ENCODE results near the gene FOXN3. TPM values are rescaled to one million over a fixed set of nuclear protein-coding genes. Genes with fewer than 3 reads are reported as not detected.

The FOXN3 gene
- total RNA-seq, 1 donor from 2014 or later: 134 TPM

DNA sequence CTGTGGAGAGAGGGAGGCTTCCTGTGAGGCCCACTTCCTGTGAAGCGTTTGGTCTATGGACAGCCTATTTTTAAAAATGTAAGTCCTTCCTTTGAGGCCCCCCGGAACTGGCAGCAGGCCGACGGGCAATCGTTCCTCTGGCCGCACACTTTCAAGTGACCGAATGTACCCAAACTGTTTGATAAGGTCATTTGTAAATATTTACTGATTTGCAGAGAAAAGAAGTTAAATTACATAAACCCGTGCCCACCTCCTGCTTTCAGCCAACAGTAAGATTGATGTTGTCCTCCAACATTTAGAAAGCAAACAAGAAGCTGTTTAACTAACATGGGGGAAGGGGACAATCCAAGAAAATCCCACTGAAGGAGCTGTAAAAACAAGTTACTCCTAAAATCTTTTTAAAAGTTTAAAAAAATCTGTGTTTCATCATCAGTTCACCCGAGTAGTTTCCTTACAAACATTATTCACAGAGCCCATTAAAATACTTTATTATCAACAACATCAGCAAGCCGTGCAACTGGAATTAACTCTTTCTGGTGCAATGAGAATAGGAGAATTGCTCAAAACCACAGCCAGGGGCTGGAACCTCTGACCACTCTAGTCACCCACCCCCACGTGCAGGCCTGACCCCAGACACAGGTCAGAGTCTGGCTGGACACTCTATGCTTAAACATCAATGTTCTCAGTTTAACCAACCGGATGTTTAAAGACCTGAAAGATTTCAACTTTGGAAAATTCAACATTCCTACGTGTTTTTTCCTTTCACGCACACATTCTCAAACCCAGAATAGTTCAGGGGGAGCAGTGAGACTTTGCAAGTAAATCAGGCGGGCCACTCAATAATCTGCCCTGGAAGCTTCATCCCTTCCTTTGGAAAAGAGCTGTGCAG is 65.3 kb downstream of the FOXN3 start:
- intact Hi-C loops (cut with micrococcal nuclease): no loop called here
- ATAC-seq (peak; percentile 20), DNase-seq (no peak)

DNA sequence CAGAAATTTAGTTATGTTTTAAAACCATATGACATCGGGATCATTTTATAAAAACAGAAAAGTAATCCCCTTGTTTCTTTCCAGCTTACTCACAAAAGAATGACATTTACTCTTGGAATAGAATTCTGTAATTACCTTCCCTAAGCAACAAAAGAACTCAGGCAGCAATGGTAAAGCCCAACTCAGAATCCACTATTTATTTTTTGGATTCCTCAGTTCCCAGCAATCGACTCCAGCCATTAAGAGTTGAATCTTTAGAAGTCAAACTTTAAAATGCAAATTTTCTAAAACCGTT is 65.9 kb downstream of the FOXN3 start:
- ATAC-seq: no peak
- intact Hi-C loops (cut with micrococcal nuclease): no loop called here
- DNase-seq: no peak

DNA sequence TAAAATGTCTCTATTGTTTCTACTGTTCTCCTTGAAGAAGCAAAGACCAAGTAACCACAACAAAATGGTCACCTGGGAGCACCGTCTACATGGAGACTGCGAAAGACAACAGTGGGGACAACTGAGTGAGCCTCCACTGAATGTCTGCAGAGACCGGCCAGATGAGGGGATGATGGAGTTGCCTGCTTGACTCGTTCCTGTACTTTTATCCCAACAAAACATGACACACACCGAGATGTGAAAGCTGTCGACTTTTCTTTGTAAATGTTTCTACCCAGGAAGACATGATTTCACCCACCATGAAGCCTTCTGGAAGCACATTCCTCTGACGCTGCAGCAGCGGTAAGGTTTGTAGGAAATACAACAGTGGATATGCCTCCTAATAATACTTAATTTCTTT is 66.9 kb downstream of the FOXN3 start:
- DNase-seq (no peak), ATAC-seq (no peak)
- intact Hi-C loops (cut with micrococcal nuclease): no loop called here

DNA sequence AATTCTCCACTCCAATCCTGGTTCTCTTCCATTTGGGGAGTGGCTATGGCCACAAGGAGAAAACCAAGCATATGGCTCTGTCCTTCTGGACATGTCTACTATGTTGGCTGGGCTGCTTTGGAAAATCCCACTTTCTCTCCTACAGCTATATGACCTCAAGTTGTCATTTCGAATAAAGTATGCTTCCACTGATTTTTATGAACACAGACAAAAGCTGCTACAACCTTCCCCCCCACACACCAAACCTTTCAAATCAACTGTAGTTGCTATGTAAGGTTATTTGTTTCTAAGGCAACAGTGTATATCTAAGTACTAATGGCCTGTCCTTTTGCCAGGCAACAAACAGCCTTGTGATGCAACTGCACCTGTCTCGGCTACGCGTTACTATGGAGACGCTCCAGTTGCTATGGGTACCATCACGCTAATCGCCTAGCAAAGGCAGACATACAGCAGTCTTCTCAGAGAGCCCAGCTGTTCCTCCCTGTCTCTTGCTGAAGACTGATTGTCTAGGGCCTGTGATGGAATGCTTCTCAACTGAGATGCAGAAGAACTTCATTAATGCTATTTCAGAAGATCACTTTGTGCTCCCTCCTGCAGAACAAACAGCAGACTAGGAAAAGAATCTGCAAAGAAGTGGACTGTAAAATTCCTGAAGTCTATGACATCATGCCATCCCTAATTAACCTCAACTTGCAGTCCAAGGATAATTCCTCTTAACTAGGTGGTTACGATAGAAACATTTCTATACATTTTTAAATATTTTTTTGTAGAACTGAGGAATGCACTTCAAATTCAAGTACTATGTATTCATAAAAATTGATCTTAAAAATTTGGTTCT is 67.6 kb downstream of the FOXN3 start:
- intact Hi-C loops (cut with micrococcal nuclease): no loop called here
- ATAC-seq (peak; percentile 51), DNase-seq (no peak)

DNA sequence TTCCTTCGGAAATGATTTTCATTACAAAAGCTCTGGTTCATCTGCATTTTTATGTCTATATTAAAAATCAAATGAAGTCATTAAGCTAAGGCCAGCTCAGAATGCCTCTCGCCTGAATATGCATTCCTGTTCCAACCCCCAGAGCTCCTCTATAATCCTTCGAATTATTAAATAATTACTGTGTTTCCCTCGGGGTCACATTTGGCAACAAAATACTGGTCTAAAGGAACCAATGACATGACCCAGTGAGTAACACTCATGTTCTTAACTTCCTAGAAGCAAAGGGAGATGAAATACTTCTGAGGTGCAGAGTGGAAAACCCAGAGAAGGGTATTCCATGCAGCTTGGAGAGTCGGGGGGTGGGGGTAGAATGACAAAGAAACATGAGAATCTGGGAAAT is 68.3 kb downstream of the FOXN3 start:
- ATAC-seq (no peak), DNase-seq (no peak)
- intact Hi-C loops (cut with micrococcal nuclease): no loop called here

DNA sequence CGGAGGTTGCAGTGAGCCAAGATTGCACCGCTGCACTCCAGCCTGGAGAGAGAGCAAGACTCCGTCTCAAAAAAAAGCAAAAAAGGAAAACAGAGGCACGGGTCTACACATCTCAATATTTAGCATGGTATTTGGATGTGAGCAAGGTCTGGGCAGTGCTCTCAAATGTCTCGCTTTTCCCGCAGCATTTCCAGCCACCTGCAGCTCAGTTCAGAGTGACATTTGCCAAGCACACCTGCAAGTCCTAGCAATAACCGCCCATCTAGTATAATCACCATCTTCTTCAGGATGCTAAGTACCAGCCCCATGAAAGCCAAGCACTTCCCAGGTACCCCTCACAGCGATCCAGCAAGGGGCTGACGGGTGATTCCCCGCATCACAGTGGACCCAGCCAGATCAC is 69.1 kb downstream of the FOXN3 start:
- intact Hi-C loops (cut with micrococcal nuclease): no loop called here
- ATAC-seq (no peak), DNase-seq (no peak)

DNA sequence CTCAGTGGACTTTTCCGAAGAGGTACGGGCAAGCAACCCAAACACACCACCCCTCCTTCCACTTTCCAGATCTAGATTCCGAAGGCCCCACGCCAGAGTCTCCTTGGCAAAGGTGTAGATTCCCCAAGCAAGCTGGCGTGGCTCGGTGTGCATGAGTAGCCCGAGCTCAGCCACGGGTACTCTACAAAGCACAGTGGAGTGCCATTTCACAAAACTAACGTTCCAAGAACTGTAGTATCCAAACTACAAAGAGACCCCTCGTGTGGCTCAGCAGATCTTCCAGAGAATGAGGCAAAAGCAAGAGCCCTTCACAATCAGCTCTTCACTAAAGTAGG is 72.1 kb downstream of the FOXN3 start:
- intact Hi-C loops (cut with micrococcal nuclease): no loop called here
- peak; percentile 57 for ATAC-seq
- peak; percentile 41 for DNase-seq

DNA sequence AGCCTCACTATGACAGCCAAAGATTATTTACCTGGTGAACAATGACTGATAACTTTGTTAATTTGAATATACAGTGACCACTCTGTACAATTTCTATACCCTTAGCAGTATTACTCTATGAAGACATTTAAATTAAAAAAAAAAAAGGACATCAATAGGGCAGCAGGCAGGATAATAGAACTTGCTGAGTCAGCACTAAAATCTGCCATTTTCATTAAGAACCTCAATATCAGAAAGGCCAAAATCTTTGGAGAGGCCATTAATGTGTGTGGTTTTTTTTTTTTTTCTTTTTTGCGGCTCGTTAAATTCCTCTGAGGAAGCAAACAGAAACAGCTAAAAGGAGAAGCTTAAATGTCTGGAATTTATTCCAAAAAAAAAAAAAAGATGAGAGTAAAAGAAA is 73.7 kb downstream of the FOXN3 start:
- no peak for DNase-seq
- no peak for ATAC-seq
- intact Hi-C loops (cut with micrococcal nuclease): no loop called here

DNA sequence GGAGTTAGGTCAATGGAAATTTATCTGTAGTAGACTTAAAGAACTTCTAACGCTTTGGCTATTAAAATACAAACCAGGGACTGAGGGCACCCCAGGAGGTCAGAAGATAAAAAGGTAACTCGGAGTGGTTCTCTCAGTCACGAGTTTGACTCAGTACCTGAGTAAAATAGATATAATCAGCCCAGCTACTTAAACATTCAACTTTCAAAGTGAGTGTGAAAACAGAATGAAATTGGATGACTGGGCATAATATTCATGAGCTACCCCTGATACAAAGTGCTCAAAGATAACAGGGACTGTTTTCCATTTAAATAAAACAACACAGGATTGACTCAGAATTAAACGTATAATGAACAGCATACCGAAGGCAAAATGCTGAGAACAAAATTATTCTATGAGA is 75.0 kb downstream of the FOXN3 start:
- intact Hi-C loops (cut with micrococcal nuclease): no loop called here
- DNase-seq: no peak
- ATAC-seq: no peak

DNA sequence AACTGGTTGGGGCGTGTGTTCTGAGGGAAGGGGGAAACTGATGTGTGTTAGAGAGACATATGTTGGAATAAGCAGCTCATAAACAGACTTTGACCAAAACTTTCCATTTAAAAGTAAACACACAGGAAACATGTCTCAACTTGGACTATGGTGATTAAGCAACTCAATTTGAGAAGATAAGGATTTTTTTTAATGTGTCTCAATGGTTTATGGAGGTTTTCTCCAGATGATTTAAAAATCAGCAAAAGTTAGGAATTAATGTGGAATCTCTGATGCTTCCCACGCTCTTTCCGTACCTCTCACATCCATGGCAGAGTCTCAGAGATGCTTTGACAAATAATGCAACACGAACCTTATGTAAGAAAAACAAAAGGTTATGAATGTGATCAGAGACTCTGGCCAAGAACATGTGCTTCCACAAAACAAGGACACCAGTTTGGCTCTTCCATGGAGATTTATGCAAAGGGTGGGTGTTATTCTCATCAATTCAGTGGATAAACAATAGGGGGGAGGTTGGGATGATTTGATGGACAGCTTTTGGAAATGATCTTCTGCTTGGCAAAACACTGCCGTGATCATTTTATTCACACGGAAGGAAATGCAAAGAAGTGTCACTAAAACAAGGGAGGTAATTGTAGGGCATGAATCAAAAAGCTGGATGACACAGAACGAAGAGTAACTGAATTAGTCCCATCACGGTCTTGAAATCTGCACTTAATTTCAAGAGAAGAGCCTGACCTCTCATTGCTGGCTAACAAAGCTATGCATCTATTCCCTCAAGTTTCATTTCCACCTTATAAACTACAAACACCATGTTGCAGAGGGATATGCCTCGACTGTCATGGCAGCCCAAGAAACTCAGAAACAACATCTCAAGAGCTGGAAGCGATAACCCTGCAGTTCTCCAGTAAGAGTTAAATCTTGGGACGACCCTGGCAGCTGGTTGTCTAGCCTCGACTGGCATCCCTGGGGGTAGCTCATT is 76.5 kb downstream of the FOXN3 start:
- DNase-seq (no peak), ATAC-seq (peak; percentile 31)
- intact Hi-C loops (cut with micrococcal nuclease): no loop called here

DNA sequence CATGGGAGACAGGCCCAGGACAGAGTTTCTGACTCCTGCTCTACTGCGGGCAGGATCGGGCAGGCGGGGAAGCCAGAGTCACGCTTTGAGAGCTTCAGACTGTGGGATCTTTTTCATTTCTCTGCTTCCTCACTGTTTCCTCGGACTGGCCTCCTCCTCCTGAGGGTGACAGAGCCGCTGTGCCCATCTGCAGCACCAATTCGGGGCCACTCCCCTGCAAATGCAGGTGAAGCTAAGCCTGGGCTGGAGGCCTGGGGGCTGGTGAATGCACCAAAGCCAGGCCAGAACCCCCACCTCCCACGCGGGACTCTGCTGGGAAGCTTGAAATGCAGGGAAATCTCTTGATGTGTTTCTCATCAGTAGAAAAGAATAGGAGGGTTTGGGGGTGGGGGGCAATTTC is 77.5 kb downstream of the FOXN3 start:
- DNase-seq (no peak), ATAC-seq (no peak)
- intact Hi-C loops (cut with micrococcal nuclease): no loop called here

DNA sequence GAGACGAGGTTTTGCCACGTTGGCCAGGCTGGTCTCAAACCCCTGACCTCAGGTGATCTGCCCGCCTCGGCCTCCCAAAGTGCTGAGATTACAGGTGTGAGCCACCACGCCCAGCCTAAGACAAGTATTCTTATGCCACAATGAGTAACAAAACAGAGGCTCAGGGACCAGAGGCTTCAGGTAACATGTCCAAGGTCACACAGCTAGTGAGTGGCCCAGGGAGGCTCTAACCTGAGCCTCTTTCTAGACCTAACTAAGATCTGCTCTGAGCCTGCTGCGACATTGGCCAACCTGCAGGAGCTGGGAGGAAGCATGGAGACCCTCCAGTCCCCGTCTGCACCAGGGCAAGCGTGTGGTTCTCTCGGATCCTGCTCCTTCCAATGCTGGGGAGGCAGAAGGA is 77.9 kb downstream of the FOXN3 start:
- ATAC-seq (no peak), DNase-seq (no peak)
- intact Hi-C loops (cut with micrococcal nuclease): no loop called here

DNA sequence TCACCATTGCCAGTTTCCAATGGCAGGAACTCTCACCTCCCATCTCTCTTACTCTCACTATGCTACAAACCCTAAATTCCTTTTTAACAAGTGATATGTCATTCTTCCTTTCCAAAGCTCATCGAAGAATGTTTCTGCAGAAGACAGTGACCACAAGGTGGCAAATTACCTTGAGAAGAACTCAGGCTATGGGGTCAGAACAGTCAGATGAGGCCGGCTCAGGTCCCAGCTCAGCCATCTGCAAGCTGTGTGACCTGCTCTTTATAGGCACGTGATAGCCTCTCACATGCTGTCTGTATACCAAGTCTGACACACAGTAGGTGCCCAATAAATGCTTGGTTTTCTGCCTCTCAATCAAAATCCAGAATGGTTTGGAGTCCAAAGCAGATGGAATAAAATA is 80.7 kb downstream of the FOXN3 start:
- ATAC-seq (no peak), DNase-seq (no peak)
- intact Hi-C loops (cut with micrococcal nuclease): no loop called here

DNA sequence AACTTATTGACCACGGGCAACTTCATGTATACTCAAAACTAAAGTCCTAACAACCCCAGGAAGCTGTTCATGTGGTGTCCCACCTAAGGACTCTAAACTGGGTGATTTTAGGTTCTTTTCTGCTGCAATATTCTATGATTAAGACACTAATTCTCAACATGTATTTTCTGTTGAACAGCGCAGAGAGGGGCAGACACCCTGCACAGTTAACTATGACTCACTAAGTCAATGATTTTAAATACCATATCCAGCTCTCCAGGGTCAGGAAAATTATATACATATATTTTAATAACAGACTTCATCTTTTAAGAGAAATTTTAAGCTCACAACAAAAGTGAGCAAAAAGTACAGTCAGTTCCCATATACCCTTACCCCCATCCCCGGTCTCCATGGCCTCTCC is 85.0 kb downstream of the FOXN3 start:
- ATAC-seq: no peak
- intact Hi-C loops (cut with micrococcal nuclease): no loop called here
- no peak for DNase-seq

DNA sequence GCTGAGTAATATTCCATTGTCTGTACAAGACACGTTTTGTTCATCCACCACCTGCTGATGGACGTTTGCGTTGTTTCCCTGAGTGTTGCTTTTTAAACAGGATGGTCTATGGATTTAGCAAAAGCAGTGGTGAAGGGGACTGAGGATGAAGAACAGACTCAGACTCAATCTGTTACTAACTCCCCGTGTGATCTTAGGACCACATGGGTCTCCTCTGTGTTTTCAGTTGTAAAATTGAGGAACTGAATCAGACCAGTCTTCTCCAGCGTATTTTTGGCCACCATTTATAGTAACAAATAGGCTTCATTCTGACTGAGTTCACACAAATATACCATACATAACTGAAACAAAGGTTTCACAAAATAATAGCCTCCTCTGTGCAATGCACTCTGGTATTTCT is 85.6 kb downstream of the FOXN3 start:
- DNase-seq (no peak), ATAC-seq (no peak)
- intact Hi-C loops (cut with micrococcal nuclease): no loop called here

DNA sequence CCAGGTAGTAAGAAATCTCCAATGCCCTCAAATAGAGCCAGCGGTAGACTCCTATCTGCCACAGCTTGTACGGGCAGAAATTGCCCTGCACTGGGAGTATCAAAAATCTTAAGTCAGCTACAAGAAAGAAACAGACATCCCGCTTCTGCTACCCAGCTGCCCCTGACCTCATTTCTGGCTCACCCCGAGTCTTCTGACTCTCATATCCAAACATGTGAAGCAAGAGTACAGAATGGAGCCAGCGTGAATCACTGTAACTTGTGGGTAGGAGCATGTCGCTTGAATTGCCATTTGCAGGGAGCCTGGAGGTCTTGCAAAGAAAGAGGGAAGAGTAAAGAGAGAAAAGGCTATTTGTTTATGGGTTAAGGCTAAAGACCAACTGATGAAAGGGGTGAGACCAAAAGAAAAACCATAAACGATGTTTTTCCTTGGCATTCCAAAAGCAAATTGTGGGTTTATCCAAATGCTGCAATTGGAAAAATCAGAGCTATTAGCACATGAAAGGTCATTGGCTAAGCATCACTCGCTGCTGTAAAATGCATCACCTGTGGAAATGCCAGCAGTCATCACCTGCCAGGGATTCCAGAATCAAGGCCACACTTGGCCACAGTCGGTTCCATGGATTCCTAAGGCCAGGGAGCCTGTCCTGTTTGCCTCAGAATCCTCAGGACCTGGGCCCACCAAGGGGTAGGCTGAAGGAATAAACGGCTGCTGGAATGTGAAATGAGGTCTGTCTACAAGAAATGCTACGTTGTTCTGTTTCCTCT is 86.6 kb downstream of the FOXN3 start:
- intact Hi-C loops (cut with micrococcal nuclease): no loop called here
- DNase-seq (no peak), ATAC-seq (peak; percentile 91)

DNA sequence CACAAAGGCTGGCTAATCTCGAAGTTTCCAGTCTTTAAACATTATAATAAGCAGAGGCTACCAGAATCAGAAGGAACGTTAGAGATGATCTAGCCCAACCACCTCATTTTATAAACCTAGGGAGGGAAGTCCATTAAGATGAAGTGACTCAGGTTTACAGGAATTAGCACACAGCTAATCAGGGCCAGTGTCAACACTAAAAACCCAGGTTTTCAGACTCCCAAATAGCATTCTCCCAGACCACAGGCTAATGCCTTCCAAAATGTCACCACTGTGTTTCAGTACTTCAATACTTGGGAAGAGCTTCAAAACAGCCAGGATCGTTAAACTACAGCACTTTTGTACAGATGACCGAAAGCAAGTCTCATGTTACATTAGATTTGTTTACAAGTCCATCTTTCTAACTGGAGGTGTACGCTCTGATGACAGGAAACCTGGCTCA is 89.2 kb downstream of the FOXN3 start:
- intact Hi-C loops (cut with micrococcal nuclease): no loop called here
- ATAC-seq: no peak
- DNase-seq: no peak

DNA sequence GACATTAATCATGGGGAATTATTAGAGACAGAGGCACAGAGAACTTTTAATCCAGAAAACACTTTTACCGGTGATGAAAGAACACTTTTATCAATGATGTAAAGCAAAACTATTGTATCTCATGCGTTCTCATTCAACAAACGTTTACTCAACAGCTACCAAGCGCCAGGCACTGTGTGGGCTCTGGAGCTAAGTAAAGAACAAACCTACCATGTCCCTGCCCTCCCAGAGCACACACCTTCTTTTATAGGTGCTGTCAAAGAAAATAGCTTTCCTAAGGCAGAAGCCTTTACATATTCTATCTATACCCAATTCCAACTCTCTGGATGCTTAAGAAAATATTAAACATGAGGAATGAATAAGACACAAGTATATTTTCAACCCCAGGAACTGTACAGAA is 91.1 kb downstream of the FOXN3 start:
- no peak for ATAC-seq
- DNase-seq: no peak
- intact Hi-C loops (cut with micrococcal nuclease): no loop called here

DNA sequence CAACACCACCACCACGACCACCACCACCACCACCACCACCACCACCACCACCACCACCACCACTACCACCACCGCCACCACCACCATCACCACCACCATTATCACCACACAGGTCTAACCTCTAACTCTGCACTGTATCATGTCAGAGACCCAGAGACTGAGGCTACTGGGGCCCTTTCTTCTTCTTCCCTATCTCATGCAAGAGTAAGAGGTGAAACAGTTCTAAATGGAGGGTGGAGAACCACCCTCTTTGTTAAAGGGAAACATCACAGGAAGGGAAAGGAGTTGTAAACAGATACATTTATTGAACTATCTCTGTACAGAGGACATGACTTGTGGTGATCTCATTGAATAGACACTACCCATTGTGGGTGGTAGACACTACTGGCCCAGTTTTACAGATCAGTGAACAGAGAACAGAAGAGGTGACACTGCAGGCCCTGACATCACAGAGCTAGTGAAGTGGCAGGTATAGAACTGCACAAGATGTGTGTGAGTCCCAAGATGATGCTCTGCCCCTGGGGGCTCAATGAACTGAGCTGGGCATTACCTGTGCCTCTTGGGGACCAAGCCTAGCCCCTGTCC is 91.6 kb downstream of the FOXN3 start:
- DNase-seq: no peak
- no peak for ATAC-seq
- intact Hi-C loops (cut with micrococcal nuclease): no loop called here
